HCT116 (cell line): ENCODE measurements around the gene SCN2B. TPM values are rescaled to one million over a fixed set of nuclear protein-coding genes. Genes with fewer than 3 reads are reported as not detected.
A peak's percentile ranks its signal among the peaks of the same experiment; 100 is the strongest.

Source experiments
- ATAC-seq: fragments of 200-7000 bp; cut with Tn5 transposase; 2 replicates; pipeline ENCODE4 v1.9.1; 2020; ENCODE audit warnings: mild to moderate bottlenecking, moderate library complexity
- BruUV-seq: library from RNA; stranded (reverse); fragments of 400-500 nt; replicated peaks from 2 replicates; lab custom pipeline; 2021; lab: Mats Ljungman, UMichigan
- CTCF ChIA-PET: fragments of 300-600 bp; sonication (Branson Sonifier 250); formaldehyde crosslinking; loops from one replicate; lab custom pipeline; 2021; ENCODE audit warnings: antibody characterized with exemption; lab: Charles Lee
- POLR2A ChIA-PET: fragments of 300-600, 350-600 bp; sonication (Branson Sonifier 250); formaldehyde crosslinking; loops from one replicate; lab custom pipeline; 2021; ENCODE audit warnings: antibody characterized with exemption; lab: Charles Lee
- RAD21 ChIA-PET, 2 experiments: fragments of 300-600 bp; sonication (Branson Sonifier 250); formaldehyde crosslinking; loops; one replicate each; lab custom pipeline; 2023; ENCODE audit warnings: low total read pairs in 2 of 2; ENCODE audit not compliant: uncharacterized antibody in 2 of 2, unreplicated experiment in 2 of 2, low non-redundant PET in 1 of 2; lab: Charles Lee
- DNase-seq: peaks from one replicate; pipeline ENCODE4 v3.0.0-alpha.2; 2010; ENCODE audit warnings: low read depth, low spot score
- H2AFZ ChIP-seq: fragments of 200-600 bp; shearing (Covaris generic), sonication (generic); 2 replicates; pipeline ENCODE4 v1.6.1; 2017; ENCODE audit warnings: low read depth, mixed run types, mixed read lengths, antibody characterized with exemption, low read length; ENCODE audit not compliant: poor library complexity, severe bottlenecking
- H3K27ac ChIP-seq: 2 replicates; pipeline ENCODE4 v1.5.1; 2012; ENCODE audit warnings: low read depth, low read length
- H3K27me3 ChIP-seq: fragments of 200-600 bp; sonication (generic); 2 replicates; pipeline ENCODE4 v1.6.1; 2016; ENCODE audit warnings: mixed run types, low read length, mixed read lengths; ENCODE audit not compliant: insufficient read depth
- H3K36me3 ChIP-seq, 2 experiments: fragments of 200-500 bp in 1 of 2; fragments of 200-600 bp in 1 of 2; sonication (Bioruptor generic) in 1 of 2; sonication (generic) in 1 of 2; 2 replicates each; pipeline versions ENCODE4 v1.5.1 to v1.6.1; 2014 to 2016; ENCODE audit warnings: low read length in 2 of 2, inconsistent platforms in 1 of 2, mixed read lengths in 1 of 2, mixed run types in 1 of 2; ENCODE audit not compliant: insufficient read depth in 2 of 2, control insufficient read depth in 1 of 2
- H3K4me1 ChIP-seq, 2 experiments: fragments of 200-600 bp in 1 of 2; sonication (generic) in 1 of 2; 2 replicates each; pipeline versions ENCODE4 v1.5.1 to v1.6.1; 2012 to 2017; ENCODE audit warnings: low read length in 2 of 2, inconsistent platforms in 1 of 2, mild to moderate bottlenecking in 1 of 2, mixed read lengths in 1 of 2, mixed run types in 1 of 2, moderate library complexity in 1 of 2; ENCODE audit not compliant: insufficient read depth in 2 of 2, control insufficient read depth in 1 of 2
- H3K4me2 ChIP-seq: fragments of 200-600 bp; sonication (generic); 2 replicates; pipeline ENCODE4 v1.6.1; 2017; ENCODE audit warnings: mixed run types, low read length, mixed read lengths
- H3K4me3 ChIP-seq, 2 experiments: fragments of 200-600 bp in 1 of 2; sonication (generic) in 1 of 2; replicated peaks in 1 of 2; 2 replicates each; pipeline ENCODE4 v1.5.1; 2011 to 2016; ENCODE audit warnings: low read length in 2 of 2, control low read depth in 1 of 2, low read depth in 1 of 2, mild to moderate bottlenecking in 1 of 2, mixed read lengths in 1 of 2, mixed run types in 1 of 2
- H3K79me2 ChIP-seq: fragments of 200-600 bp; sonication (generic); 2 replicates; pipeline ENCODE4 v1.6.1; 2017; ENCODE audit warnings: mild to moderate bottlenecking, mixed run types, low read length, moderate library complexity, mixed read lengths; ENCODE audit not compliant: insufficient read depth
- H3K9ac ChIP-seq: fragments of 200-600 bp; sonication (generic); 2 replicates; pipeline ENCODE4 v1.6.1; 2016; ENCODE audit warnings: low read length, mixed read lengths
- H3K9me2 ChIP-seq: fragments of 200-600 bp; sonication (generic), shearing (Covaris generic); 2 replicates; pipeline ENCODE4 v1.6.1; 2017; ENCODE audit warnings: mixed run types, mild to moderate bottlenecking, moderate library complexity; ENCODE audit not compliant: insufficient read depth
- H3K9me3 ChIP-seq, 2 experiments: fragments of 200-500 bp in 1 of 2; fragments of 200-600 bp in 1 of 2; sonication (Bioruptor generic) in 1 of 2; sonication (generic) in 1 of 2; 2 replicates each; pipeline ENCODE4 v1.6.1; 2014 to 2017; ENCODE audit warnings: low read length in 2 of 2, mixed read lengths in 2 of 2, inconsistent platforms in 1 of 2, low read depth in 1 of 2, mild to moderate bottlenecking in 1 of 2, mixed run types in 1 of 2, moderate library complexity in 1 of 2; ENCODE audit not compliant: control insufficient read depth in 1 of 2, insufficient read depth in 1 of 2
- H4K20me1 ChIP-seq: fragments of 200-600 bp; sonication (generic), shearing (Covaris generic); 2 replicates; pipeline ENCODE4 v1.6.1; 2017; ENCODE audit warnings: mixed run types, mild to moderate bottlenecking, moderate library complexity; ENCODE audit not compliant: insufficient read depth
- ATF3 ChIP-seq: IDR thresholded peaks from 2 replicates; pipeline ENCODE4 v1.6.1; 2012
- CBX3 ChIP-seq: IDR thresholded peaks from 2 replicates; pipeline ENCODE4 v1.6.1; 2012; ENCODE audit warnings: low read depth
- CEBPB ChIP-seq: IDR thresholded peaks from 2 replicates; pipeline ENCODE4 v1.6.1; 2012; ENCODE audit warnings: low read depth
- MAX ChIP-seq: IDR thresholded peaks from 2 replicates; pipeline ENCODE4 v1.6.1; 2012
- RAD21 ChIP-seq: IDR thresholded peaks from 2 replicates; pipeline ENCODE4 v1.6.1; 2012; ENCODE audit warnings: low read depth, mild to moderate bottlenecking
- SIN3A ChIP-seq: IDR thresholded peaks from 2 replicates; pipeline ENCODE4 v1.6.1; 2012; ENCODE audit warnings: low read depth
- YY1 ChIP-seq: IDR thresholded peaks from 2 replicates; pipeline ENCODE4 v1.6.1; 2011; ENCODE audit warnings: low read length, low read depth, moderate library complexity, mild to moderate bottlenecking; ENCODE audit not compliant: insufficient replicate concordance; ENCODE audit errors: extremely low read depth
- ZBTB33 ChIP-seq: IDR thresholded peaks from 2 replicates; pipeline ENCODE4 v1.6.1; 2011; ENCODE audit warnings: mild to moderate bottlenecking, low read length, moderate library complexity; ENCODE audit not compliant: insufficient replicate concordance; ENCODE audit errors: extremely low read depth
- intact Hi-C: fragments of 100-400 bp; cut with micrococcal nuclease; formaldehyde crosslinking; loops from 2 replicates; pipeline ENCODE4 v1.10.0; 2022
- total RNA-seq: library from RNA; stranded (reverse); gene quantifications from one replicate; pipeline ENCODE4 v1.2.1, GENCODE V29; 2021; ENCODE audit not compliant: unreplicated experiment
- TF ChIP-seq, protein P1 (sequence below): IDR thresholded peaks from 2 replicates; pipeline ENCODE4 v1.6.1; 2012; ENCODE audit warnings: low read depth

SCN2B gene
- total RNA-seq, 1 experiment from 2014 or later: not detected

DNA sequence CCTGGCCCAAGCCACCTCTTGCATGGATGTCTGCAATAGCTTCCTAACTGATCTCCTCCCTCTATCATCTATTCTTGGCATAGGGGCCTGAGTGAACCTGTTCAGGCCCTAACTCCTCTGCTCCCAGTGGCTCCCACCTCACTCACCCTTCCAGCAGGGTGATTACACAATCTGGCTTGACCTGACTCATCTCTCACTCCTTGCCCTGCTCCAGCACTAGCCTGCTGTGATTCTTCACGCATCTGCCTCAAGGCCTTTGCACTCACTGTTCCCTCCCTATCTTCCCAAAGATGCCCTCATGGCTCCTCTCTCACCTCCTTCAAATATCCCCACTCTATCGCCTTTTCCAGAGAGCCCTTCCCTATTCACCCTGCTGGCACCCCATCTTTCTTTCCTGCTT lies 34.4 kb downstream of the SCN2B start:
- BruUV-seq: no TSS peak
- Histone ChIP-seq H3K9ac (no peak overlapping the region), H3K4me2 (no peak overlapping the region), H2AFZ (no peak overlapping the region), H3K9me2 (no peaks in the 10 kb centered on the region), H3K27ac (no peak overlapping the region), H3K4me3 (no peak overlapping the region), H3K4me1 (peaks cover 0 to 10% of the 10 kb centered on the region in 2 experiments; a peak in 2 of 4 replicates)
- ATAC-seq (no peak), DNase-seq (no peak)
- TF ChIP-seq, protein P1, sequence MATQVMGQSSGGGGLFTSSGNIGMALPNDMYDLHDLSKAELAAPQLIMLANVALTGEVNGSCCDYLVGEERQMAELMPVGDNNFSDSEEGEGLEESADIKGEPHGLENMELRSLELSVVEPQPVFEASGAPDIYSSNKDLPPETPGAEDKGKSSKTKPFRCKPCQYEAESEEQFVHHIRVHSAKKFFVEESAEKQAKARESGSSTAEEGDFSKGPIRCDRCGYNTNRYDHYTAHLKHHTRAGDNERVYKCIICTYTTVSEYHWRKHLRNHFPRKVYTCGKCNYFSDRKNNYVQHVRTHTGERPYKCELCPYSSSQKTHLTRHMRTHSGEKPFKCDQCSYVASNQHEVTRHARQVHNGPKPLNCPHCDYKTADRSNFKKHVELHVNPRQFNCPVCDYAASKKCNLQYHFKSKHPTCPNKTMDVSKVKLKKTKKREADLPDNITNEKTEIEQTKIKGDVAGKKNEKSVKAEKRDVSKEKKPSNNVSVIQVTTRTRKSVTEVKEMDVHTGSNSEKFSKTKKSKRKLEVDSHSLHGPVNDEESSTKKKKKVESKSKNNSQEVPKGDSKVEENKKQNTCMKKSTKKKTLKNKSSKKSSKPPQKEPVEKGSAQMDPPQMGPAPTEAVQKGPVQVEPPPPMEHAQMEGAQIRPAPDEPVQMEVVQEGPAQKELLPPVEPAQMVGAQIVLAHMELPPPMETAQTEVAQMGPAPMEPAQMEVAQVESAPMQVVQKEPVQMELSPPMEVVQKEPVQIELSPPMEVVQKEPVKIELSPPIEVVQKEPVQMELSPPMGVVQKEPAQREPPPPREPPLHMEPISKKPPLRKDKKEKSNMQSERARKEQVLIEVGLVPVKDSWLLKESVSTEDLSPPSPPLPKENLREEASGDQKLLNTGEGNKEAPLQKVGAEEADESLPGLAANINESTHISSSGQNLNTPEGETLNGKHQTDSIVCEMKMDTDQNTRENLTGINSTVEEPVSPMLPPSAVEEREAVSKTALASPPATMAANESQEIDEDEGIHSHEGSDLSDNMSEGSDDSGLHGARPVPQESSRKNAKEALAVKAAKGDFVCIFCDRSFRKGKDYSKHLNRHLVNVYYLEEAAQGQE: no peak
- TF ChIP-seq MAX: no peak
- TF ChIP-seq CEBPB: peak; percentile 60; the same call in 1 of the 2 replicates
- no peak for TF ChIP-seq RAD21
- TF ChIP-seq SIN3A: no peak
- TF ChIP-seq, all 23 proteins: peak for 1
- CTCF ChIA-PET: no interaction called here
- intact Hi-C loops: no loop called here
- no peaks in the 10 kb centered on the region for H3K27me3 ChIP-seq
- RAD21 ChIA-PET: no interaction called here
- H3K79me2 ChIP-seq: no peaks in the 10 kb centered on the region
- no peaks in the 10 kb centered on the region for H4K20me1 ChIP-seq
- POLR2A ChIA-PET: no interaction called here
- no peaks in the 10 kb centered on the region for H3K9me3 ChIP-seq
- H3K36me3 ChIP-seq: no peaks in the 10 kb centered on the region

DNA sequence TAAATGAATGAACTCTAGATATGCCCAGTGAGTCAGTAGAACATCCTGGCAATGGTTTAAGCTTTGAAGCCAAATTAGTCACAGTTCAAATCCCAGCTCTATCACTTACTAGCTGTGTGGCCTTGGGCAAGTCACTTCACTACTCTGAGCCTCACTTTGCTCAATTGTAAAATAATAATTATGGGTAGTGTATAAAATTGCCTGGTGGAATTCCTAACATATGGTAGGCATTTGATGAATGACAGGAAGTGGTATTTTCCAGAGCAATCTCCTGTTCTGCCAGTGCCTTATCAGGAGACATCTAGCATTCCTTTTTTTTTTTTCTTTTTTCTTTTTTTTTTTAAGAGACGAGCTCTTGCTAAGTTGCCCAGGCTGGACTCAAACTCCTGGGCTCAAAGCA lies 36.9 kb downstream of the SCN2B start:
- H3K79me2 ChIP-seq: no peaks in the 10 kb centered on the region
- no peaks in the 10 kb centered on the region for H3K36me3 ChIP-seq
- 0 out of 4 replicates have a peak, but pooled peaks cover 0 to 5% of the 10 kb centered on the region in 2 experiments for H3K4me1 ChIP-seq
- intact Hi-C loops: no loop called here
- H2AFZ ChIP-seq: no peak overlapping the region
- DNase-seq: no peak
- H3K9me2 ChIP-seq: no peaks in the 10 kb centered on the region
- no peak for TF ChIP-seq CBX3
- no peak for TF ChIP-seq ATF3
- TF ChIP-seq ZBTB33: no peak
- TF ChIP-seq YY1: no peak
- no peak for ATAC-seq
- RAD21 ChIA-PET: no interaction called here
- H3K4me2 ChIP-seq: no peak overlapping the region
- POLR2A ChIA-PET: interaction anchor here (1.0 kb wide), 1 partner anchor 13 kb away, joined by 3 read pairs; no protein-coding TSS in a partner anchor
- no peaks in the 10 kb centered on the region for H3K27me3 ChIP-seq
- no TSS peak for BruUV-seq
- H3K27ac ChIP-seq: no peak overlapping the region
- H3K9ac ChIP-seq: no peak overlapping the region
- no peak overlapping the region for H3K4me3 ChIP-seq
- no peaks in the 10 kb centered on the region for H3K9me3 ChIP-seq
- H4K20me1 ChIP-seq: no peaks in the 10 kb centered on the region
- CTCF ChIA-PET: no interaction called here
